Mucosa of descending colon (tissue), 3 donors: ENCODE measurements around the gene IL21R. TPM values are rescaled to one million over a fixed set of nuclear protein-coding genes. Genes with fewer than 3 reads are reported as not detected.
A peak's percentile ranks its signal among the peaks of the same experiment; 100 is the strongest.

ENCODE experiments used
- ATAC-seq: fragments of 200-7000 bp; cut with Tn5 transposase; one replicate; pipeline ENCODE4 v1.9.1; 2020; ENCODE audit warnings: mild to moderate bottlenecking, moderate library complexity
- DNase-seq, 3 donors: peaks; one replicate each; pipeline ENCODE4 v3.0.0-alpha.2; 2020
- H3K36me3 ChIP-seq: fragments of 200-600 bp; one replicate; pipeline ENCODE4 v1.8.0; 2021; ENCODE audit warnings: low read depth, mild to moderate bottlenecking
- H3K4me1 ChIP-seq: fragments of 200-600 bp; one replicate; pipeline ENCODE4 v1.8.0; 2021; ENCODE audit warnings: low read depth, mild to moderate bottlenecking
- H3K4me3 ChIP-seq: fragments of 200-600 bp; one replicate; pipeline ENCODE4 v1.8.0; 2021; ENCODE audit warnings: mild to moderate bottlenecking
- H3K9me3 ChIP-seq: fragments of 200-600 bp; one replicate; pipeline ENCODE4 v1.8.0; 2021; ENCODE audit warnings: mild to moderate bottlenecking
- CTCF ChIP-seq: fragments of 200-600 bp; IDR thresholded peaks from one replicate; pipeline ENCODE4 v1.8.0; 2022; ENCODE audit warnings: antibody characterized with exemption, mild to moderate bottlenecking
- intact Hi-C, 2 donors: fragments of 100-400 bp; cut with DNase I in 1 of 2; cut with micrococcal nuclease in 1 of 2; formaldehyde crosslinking; loops; one replicate each; pipeline versions ENCODE4 v1.11.0 to v1.11.1; 2022; cut with DNase I, micrococcal nuclease
- total RNA-seq, 3 donors: library from RNA; stranded (reverse); fragmentation: NEBNext Ultra II Directional in 2 of 3; extraction: Animal tissue kit (Norgen Biotek cat#: 25700) in 2 of 3; gene quantifications; one replicate each; pipeline versions ENCODE4 v1.2.1 to v1.2.4, GENCODE V29; 2021 to 2023
- donor health status: DM: no; HTN: no; CAD: no; lungs with moderate emphysema.
- donor health status: DM: no; HTN: no; CAD: no.
- donor health status: DM: no; HTN: yes; CAD: no.

The IL21R gene
- total RNA-seq, 3 donors from 2014 or later = 0.47 to 1.4 (median 1.0) TPM

DNA sequence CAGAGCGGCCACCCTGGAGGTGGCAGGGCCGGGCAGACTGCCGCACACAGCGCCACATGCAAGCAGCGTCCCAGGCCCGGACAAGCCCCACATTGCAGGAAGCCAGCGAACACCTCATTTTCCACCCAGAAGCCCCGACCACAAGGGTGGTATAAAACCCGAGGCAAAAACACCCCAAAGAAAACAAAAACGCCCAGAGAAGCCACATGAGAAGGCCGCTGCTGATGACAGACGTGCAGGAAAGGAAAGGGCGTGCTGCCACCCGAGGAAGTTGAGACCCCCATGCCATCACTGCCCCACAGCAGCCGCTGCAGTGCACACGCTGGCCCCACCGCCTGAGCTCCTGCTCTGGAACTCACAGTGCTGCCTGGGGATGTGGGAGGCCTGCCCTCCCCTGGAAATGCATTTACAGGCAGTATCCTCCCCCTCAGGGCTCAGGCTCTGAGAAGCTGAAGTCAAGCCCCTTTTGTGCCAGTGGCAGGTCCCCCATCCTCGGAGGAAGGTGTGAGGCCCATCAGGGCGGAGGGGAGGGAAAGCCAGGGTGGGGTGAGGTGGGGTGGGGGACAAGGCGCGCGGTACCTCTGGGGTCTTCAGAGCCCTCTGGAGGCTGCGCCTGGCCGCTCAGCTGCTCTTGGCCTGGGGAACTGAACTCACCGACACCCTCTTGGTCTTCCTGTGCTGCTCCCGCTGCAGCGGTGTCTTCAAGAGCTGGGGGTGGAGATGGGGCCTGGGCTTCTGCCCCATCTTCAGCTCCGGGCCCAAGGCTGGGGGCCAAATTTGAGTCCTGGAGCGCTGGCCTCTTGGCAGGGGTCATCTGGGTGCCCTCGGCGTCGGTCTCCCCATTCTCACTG, 62.0 kb downstream of the IL21R start:
- H3K9me3 ChIP-seq = no peaks in the 10 kb centered on the region
- no peak overlapping the region for H3K4me3 ChIP-seq
- H3K4me1 ChIP-seq = no peaks in the 10 kb centered on the region
- no peak for TF ChIP-seq CTCF
- intact Hi-C loops = no loop called here
- peaks cover 15% of the 10 kb centered on the region for H3K36me3 ChIP-seq
- peak in 1 of 3 donors; percentile 52 for DNase-seq
- ATAC-seq = peak; percentile 33

DNA sequence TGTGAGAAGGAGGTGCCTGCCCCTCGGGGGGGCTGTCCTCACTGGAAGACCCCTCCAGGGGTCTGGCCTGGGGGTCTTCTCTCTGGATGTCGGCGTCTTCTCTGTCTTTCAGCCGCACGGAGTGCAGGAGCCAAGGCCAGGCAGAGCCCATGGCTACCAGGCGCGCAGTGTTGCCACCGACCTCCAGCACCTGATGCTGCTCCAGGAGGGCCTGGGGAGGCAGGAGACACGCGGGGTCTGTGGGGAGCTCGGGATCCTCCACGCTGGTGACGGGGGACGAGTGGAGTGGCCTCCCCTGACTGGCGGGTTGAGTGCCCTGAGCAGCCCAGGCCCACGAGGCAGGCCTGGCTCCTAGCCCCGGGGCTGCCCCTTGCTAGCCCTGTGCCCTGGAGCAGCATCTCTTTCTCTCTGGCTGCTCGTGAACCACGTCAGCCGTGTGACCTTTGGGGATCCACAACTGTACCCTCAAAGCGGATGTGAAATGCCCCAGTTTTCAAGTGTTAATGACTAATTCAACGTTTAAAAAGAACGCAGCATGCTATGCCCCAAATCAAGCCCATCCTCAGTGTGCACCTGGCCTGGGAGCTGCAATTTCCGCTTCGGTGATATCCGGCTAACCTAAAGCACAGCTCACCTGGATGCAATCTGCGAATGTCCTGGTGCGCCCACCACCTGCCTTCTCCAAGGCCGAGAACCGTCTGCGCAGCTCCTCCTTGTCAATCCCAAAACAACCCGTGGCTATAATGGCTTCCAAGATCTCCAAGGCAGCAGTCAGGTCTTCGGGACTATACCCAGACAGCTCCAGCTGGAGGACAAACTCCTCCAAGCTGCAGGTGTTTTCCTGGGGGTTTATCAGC, 62.9 kb downstream of the IL21R start:
- TF ChIP-seq CTCF = no peak
- Histone ChIP-seq H3K36me3 (peaks cover 24% of the 10 kb centered on the region), H3K4me3 (no peak overlapping the region), H3K9me3 (no peaks in the 10 kb centered on the region), H3K4me1 (no peaks in the 10 kb centered on the region)
- no peak for ATAC-seq
- intact Hi-C loops = no loop called here
- peak in 1 of 3 donors; percentile 45 for DNase-seq

GRCh38 chr16:27465483-27465879, 63.5 kb downstream of the IL21R start:
- intact Hi-C loops = no loop called here
- Histone ChIP-seq H3K4me1 (no peaks in the 10 kb centered on the region), H3K36me3 (peaks cover 24% of the 10 kb centered on the region), H3K4me3 (no peak overlapping the region), H3K9me3 (no peaks in the 10 kb centered on the region)
- ATAC-seq (no peak), DNase-seq (peak in 1 of 3 donors; percentile 36)
- TF ChIP-seq CTCF = no peak

- no peak for ATAC-seq
- intact Hi-C loops = no loop called here
Observed at GRCh38 chr16:27468941-27469531, 67.1 kb downstream of the IL21R start.

More at GRCh38 chr16:27468941-27469531, 67.1 kb downstream of the IL21R start:
- no peak for TF ChIP-seq CTCF
- Histone ChIP-seq H3K36me3 (peaks cover 27% of the 10 kb centered on the region), H3K4me3 (no peak overlapping the region), H3K9me3 (no peaks in the 10 kb centered on the region), H3K4me1 (no peaks in the 10 kb centered on the region)
- peak in 1 of 3 donors; percentile 39 for DNase-seq
